ENCODE measurements around the gene MRPS35. TPM values are rescaled to one million over a fixed set of nuclear protein-coding genes. Genes with fewer than 3 reads are reported as not detected.

The MRPS35 gene
- total and polyA plus RNA-seq, 4 donors, result 45.1 to 64.8 (median 55.8) TPM

GRCh38 chr12:27703720-27704452, 6.7 kb upstream of the MRPS35 start:
- DNase-seq (ENCODE audit: low read depth in 4 of 6, low spot score in 6 of 6), result peak; percentile 35 to 87 (median 52)

GRCh38 chr12:27705263-27705662, 5.4 kb upstream of the MRPS35 start:
- DNase-seq (ENCODE audit: low read depth in 4 of 6, low spot score in 6 of 6), result no peak
- Histone ChIP-seq H3K4me1 (ENCODE audit: control insufficient read depth, insufficient read depth, low read length) (peaks cover 5% of the 10 kb centered on the region), H3K36me3 (ENCODE audit: control insufficient read depth, insufficient read depth, low read length) (no peaks in the 10 kb centered on the region), H3K4me3 (ENCODE audit: low read depth, low read length) (no peak overlapping the region), H3K27ac (ENCODE audit: low read depth, low read length) (no peak overlapping the region), H3K9me3 (ENCODE audit: control insufficient read depth, insufficient read depth, low read length) (no peaks in the 10 kb centered on the region), H3K27me3 (ENCODE audit: control insufficient read depth, insufficient read depth, low read length) (no peaks in the 10 kb centered on the region)
- 78% methylated on average over 7 of the region's 8 CpGs for WGBS (ENCODE audit: insufficient coverage)

More at GRCh38 chr12:27703720-27704452, 6.7 kb upstream of the MRPS35 start:
- no peaks in the 10 kb centered on the region for H3K9me3 ChIP-seq (ENCODE audit: control insufficient read depth, insufficient read depth, low read length)
- H3K27me3 ChIP-seq (ENCODE audit: control insufficient read depth, insufficient read depth, low read length), result no peaks in the 10 kb centered on the region
- H3K27ac ChIP-seq (ENCODE audit: low read depth, low read length), result no peak overlapping the region
- H3K4me3 ChIP-seq (ENCODE audit: low read depth, low read length), result no peak overlapping the region
- H3K4me1 ChIP-seq (ENCODE audit: control insufficient read depth, insufficient read depth, low read length), result no peaks in the 10 kb centered on the region
- WGBS (ENCODE audit: insufficient coverage), result 22% methylated on average over 1 of the region's 4 CpGs
- H3K36me3 ChIP-seq (ENCODE audit: control insufficient read depth, insufficient read depth, low read length), result no peaks in the 10 kb centered on the region

GRCh38 chr12:27707216-27707615, 3.4 kb upstream of the MRPS35 start:
- Histone ChIP-seq H3K9me3 (ENCODE audit: control insufficient read depth, insufficient read depth, low read length) (no peaks in the 10 kb centered on the region), H3K27ac (ENCODE audit: low read depth, low read length) (no peak overlapping the region), H3K4me1 (ENCODE audit: control insufficient read depth, insufficient read depth, low read length) (peaks cover 9% of the 10 kb centered on the region), H3K36me3 (ENCODE audit: control insufficient read depth, insufficient read depth, low read length) (no peaks in the 10 kb centered on the region), H3K27me3 (ENCODE audit: control insufficient read depth, insufficient read depth, low read length) (no peaks in the 10 kb centered on the region), H3K4me3 (ENCODE audit: low read depth, low read length) (no peak overlapping the region)
- no CpG with 5 or more reads among the region's 2 CpGs for WGBS (ENCODE audit: insufficient coverage)
- no peak for DNase-seq (ENCODE audit: low read depth in 4 of 6, low spot score in 6 of 6)

GRCh38 chr12:27709212-27709931, 1.3 kb upstream of the MRPS35 start:
- DNase-seq (ENCODE audit: low read depth in 4 of 6, low spot score in 6 of 6), result no peak
- H3K4me1 ChIP-seq (ENCODE audit: control insufficient read depth, insufficient read depth, low read length), result peaks cover 9% of the 10 kb centered on the region
- peaks cover 3% of the 10 kb centered on the region for H3K36me3 ChIP-seq (ENCODE audit: control insufficient read depth, insufficient read depth, low read length)
- H3K27ac ChIP-seq (ENCODE audit: low read depth, low read length), result no peak overlapping the region
- WGBS (ENCODE audit: insufficient coverage), result 95% methylated on average over 5 of the region's 12 CpGs
- no peaks in the 10 kb centered on the region for H3K27me3 ChIP-seq (ENCODE audit: control insufficient read depth, insufficient read depth, low read length)
- no peaks in the 10 kb centered on the region for H3K9me3 ChIP-seq (ENCODE audit: control insufficient read depth, insufficient read depth, low read length)
- peak overlapping the region; percentile 98 for H3K4me3 ChIP-seq (ENCODE audit: low read depth, low read length)

- DNase-seq (ENCODE audit: low read depth in 4 of 6, low spot score in 6 of 6), result no peak
- H3K9me3 ChIP-seq (ENCODE audit: control insufficient read depth, insufficient read depth, low read length), result no peaks in the 10 kb centered on the region
- WGBS (ENCODE audit: insufficient coverage), result 7% methylated on average over 9 of the region's 24 CpGs
These were observed 570 bp upstream of the MRPS35 start for GRCh38 chr12:27709932-27710591.

GRCh38 chr12:27711317-27711682, 668 bp downstream of the MRPS35 start:
- Histone ChIP-seq H3K27me3 (ENCODE audit: control insufficient read depth, insufficient read depth, low read length) (no peaks in the 10 kb centered on the region), H3K4me3 (ENCODE audit: low read depth, low read length) (peak overlapping the region; percentile 98), H3K36me3 (ENCODE audit: control insufficient read depth, insufficient read depth, low read length) (peaks cover 3% of the 10 kb centered on the region), H3K4me1 (ENCODE audit: control insufficient read depth, insufficient read depth, low read length) (peaks cover 9% of the 10 kb centered on the region), H3K27ac (ENCODE audit: low read depth, low read length) (peak overlapping the region; percentile 90), H3K9me3 (ENCODE audit: control insufficient read depth, insufficient read depth, low read length) (no peaks in the 10 kb centered on the region)
- WGBS (ENCODE audit: insufficient coverage), result 0% methylated on average over 6 of the region's 11 CpGs
- DNase-seq (ENCODE audit: low read depth in 4 of 6, low spot score in 6 of 6), result no peak

More at GRCh38 chr12:27709932-27710591, 570 bp upstream of the MRPS35 start:
- H3K36me3 ChIP-seq (ENCODE audit: control insufficient read depth, insufficient read depth, low read length), result peaks cover 3% of the 10 kb centered on the region
- H3K27me3 ChIP-seq (ENCODE audit: control insufficient read depth, insufficient read depth, low read length), result no peaks in the 10 kb centered on the region
- H3K27ac ChIP-seq (ENCODE audit: low read depth, low read length), result peak overlapping the region; percentile 90
- H3K4me3 ChIP-seq (ENCODE audit: low read depth, low read length), result peak overlapping the region; percentile 98
- peaks cover 9% of the 10 kb centered on the region for H3K4me1 ChIP-seq (ENCODE audit: control insufficient read depth, insufficient read depth, low read length)

GRCh38 chr12:27711967-27712366, 1.3 kb downstream of the MRPS35 start:
- no peaks in the 10 kb centered on the region for H3K9me3 ChIP-seq (ENCODE audit: control insufficient read depth, insufficient read depth, low read length)
- H3K4me3 ChIP-seq (ENCODE audit: low read depth, low read length), result no peak overlapping the region
- H3K4me1 ChIP-seq (ENCODE audit: control insufficient read depth, insufficient read depth, low read length), result peaks cover 9% of the 10 kb centered on the region
- H3K36me3 ChIP-seq (ENCODE audit: control insufficient read depth, insufficient read depth, low read length), result peaks cover 8% of the 10 kb centered on the region
- DNase-seq (ENCODE audit: low read depth in 4 of 6, low spot score in 6 of 6), result no peak
- no peaks in the 10 kb centered on the region for H3K27me3 ChIP-seq (ENCODE audit: control insufficient read depth, insufficient read depth, low read length)
- WGBS (ENCODE audit: insufficient coverage), result 91% methylated on average over 2 of the region's 2 CpGs
- no peak overlapping the region for H3K27ac ChIP-seq (ENCODE audit: low read depth, low read length)

- no peak overlapping the region for H3K4me3 ChIP-seq (ENCODE audit: low read depth, low read length)
- peaks cover 21% of the 10 kb centered on the region for H3K36me3 ChIP-seq (ENCODE audit: control insufficient read depth, insufficient read depth, low read length)
- H3K27ac ChIP-seq (ENCODE audit: low read depth, low read length), result no peak overlapping the region
- no peaks in the 10 kb centered on the region for H3K9me3 ChIP-seq (ENCODE audit: control insufficient read depth, insufficient read depth, low read length)
- no peaks in the 10 kb centered on the region for H3K27me3 ChIP-seq (ENCODE audit: control insufficient read depth, insufficient read depth, low read length)
- no peak for DNase-seq (ENCODE audit: low read depth in 4 of 6, low spot score in 6 of 6)
- WGBS (ENCODE audit: insufficient coverage), result no CpG with 5 or more reads among the region's 1 CpG
- no peaks in the 10 kb centered on the region for H3K4me1 ChIP-seq (ENCODE audit: control insufficient read depth, insufficient read depth, low read length)
These were observed 12.6 kb downstream of the MRPS35 start for GRCh38 chr12:27723212-27723611.

- no peak for DNase-seq (ENCODE audit: low read depth in 4 of 6, low spot score in 6 of 6)
- peaks cover 14% of the 10 kb centered on the region for H3K36me3 ChIP-seq (ENCODE audit: control insufficient read depth, insufficient read depth, low read length)
- no peaks in the 10 kb centered on the region for H3K9me3 ChIP-seq (ENCODE audit: control insufficient read depth, insufficient read depth, low read length)
- 90% methylated on average over 3 of the region's 4 CpGs for WGBS (ENCODE audit: insufficient coverage)
- no peak overlapping the region for H3K27ac ChIP-seq (ENCODE audit: low read depth, low read length)
- no peak overlapping the region for H3K4me3 ChIP-seq (ENCODE audit: low read depth, low read length)
- H3K4me1 ChIP-seq (ENCODE audit: control insufficient read depth, insufficient read depth, low read length), result no peaks in the 10 kb centered on the region
- H3K27me3 ChIP-seq (ENCODE audit: control insufficient read depth, insufficient read depth, low read length), result no peaks in the 10 kb centered on the region
These were observed 19.5 kb downstream of the MRPS35 start for GRCh38 chr12:27730097-27730588.

All from spinal cord (tissue), 10 donors.